ENCODE data around the gene ZC3HAV1. TPM values are rescaled to one million over a fixed set of nuclear protein-coding genes. Genes with fewer than 3 reads are reported as not detected.

ZC3HAV1 gene
- total and polyA plus RNA-seq, 2 experiments from 2014 or later: 24.8 to 56.8 TPM

GRCh38 chr7:139115104-139115503, 5.6 kb upstream of the ZC3HAV1 start:
- H3K4me3 Mint-ChIP-seq: no peak overlapping the region

More at GRCh38 chr7:139115104-139115503, 5.6 kb upstream of the ZC3HAV1 start:
- Histone ChIP-seq H3K36me3 (ENCODE audit: insufficient read depth) (no peaks in the 10 kb centered on the region), H3K4me3 (no peak overlapping the region), H3K79me2 (replicated peaks; ENCODE audit: insufficient read depth) (no peaks in the 10 kb centered on the region), H3K4me1 (ENCODE audit: insufficient read depth) (peaks cover 2% of the 10 kb centered on the region; the same call in 1 of the 2 replicates), H2AFZ (no peak overlapping the region), H3K9me2 (ENCODE audit: insufficient read depth) (peaks cover 14% of the 10 kb centered on the region; the same call in 1 of the 2 replicates), H4K20me1 (replicated peaks; ENCODE audit: insufficient read depth) (no peaks in the 10 kb centered on the region), H3F3A (replicated peaks; ENCODE audit: low read depth) (no peaks in the 10 kb centered on the region), H3K4me2 (no peak overlapping the region), H3K27ac (ENCODE audit: low read depth) (no peak overlapping the region), H3K27me3 (ENCODE audit: insufficient read depth) (peaks cover 11% of the 10 kb centered on the region)
- Mint-ChIP-seq H3K27ac (no peak overlapping the region), H3K36me3 (ENCODE audit: low read depth) (no peaks in the 10 kb centered on the region), H3K4me1 (peaks cover 15% of the 10 kb centered on the region), H3K9me3 (no peaks in the 10 kb centered on the region), H3K27me3 (ENCODE audit: insufficient read depth, low read depth, poor library complexity) (peaks cover 12% of the 10 kb centered on the region)
- ATAC-seq (no peak), DNase-seq (ENCODE audit: low spot score) (no peak)
- TF ChIP-seq ZNF331 (CRISPR knock-in tag; IDR thresholded peaks at IDR 0.05; ENCODE audit: low read depth): no peak
- TF ChIP-seq REST (IDR thresholded peaks at IDR 0.05; ENCODE audit: unreplicated experiment): no peak
- no peak for TF ChIP-seq EZH2phosphoT487 (IDR thresholded peaks at IDR 0.05; ENCODE audit: unreplicated experiment)
- no peak for TF ChIP-seq EZH2 (IDR thresholded peaks at IDR 0.05; ENCODE audit: low read depth, unreplicated experiment)
- TF ChIP-seq NANOG (IDR thresholded peaks at IDR 0.05; ENCODE audit: borderline replicate concordance): no peak
- no peak for TF ChIP-seq STAT1 (IDR thresholded peaks at IDR 0.05; ENCODE audit: unreplicated experiment)
- TF ChIP-seq CREB1 (CRISPR knock-in tag; IDR thresholded peaks at IDR 0.05; ENCODE audit: low read depth): no peak
- TF ChIP-seq ETS1 (IDR thresholded peaks at IDR 0.05): no peak
- TF ChIP-seq, protein P1, sequence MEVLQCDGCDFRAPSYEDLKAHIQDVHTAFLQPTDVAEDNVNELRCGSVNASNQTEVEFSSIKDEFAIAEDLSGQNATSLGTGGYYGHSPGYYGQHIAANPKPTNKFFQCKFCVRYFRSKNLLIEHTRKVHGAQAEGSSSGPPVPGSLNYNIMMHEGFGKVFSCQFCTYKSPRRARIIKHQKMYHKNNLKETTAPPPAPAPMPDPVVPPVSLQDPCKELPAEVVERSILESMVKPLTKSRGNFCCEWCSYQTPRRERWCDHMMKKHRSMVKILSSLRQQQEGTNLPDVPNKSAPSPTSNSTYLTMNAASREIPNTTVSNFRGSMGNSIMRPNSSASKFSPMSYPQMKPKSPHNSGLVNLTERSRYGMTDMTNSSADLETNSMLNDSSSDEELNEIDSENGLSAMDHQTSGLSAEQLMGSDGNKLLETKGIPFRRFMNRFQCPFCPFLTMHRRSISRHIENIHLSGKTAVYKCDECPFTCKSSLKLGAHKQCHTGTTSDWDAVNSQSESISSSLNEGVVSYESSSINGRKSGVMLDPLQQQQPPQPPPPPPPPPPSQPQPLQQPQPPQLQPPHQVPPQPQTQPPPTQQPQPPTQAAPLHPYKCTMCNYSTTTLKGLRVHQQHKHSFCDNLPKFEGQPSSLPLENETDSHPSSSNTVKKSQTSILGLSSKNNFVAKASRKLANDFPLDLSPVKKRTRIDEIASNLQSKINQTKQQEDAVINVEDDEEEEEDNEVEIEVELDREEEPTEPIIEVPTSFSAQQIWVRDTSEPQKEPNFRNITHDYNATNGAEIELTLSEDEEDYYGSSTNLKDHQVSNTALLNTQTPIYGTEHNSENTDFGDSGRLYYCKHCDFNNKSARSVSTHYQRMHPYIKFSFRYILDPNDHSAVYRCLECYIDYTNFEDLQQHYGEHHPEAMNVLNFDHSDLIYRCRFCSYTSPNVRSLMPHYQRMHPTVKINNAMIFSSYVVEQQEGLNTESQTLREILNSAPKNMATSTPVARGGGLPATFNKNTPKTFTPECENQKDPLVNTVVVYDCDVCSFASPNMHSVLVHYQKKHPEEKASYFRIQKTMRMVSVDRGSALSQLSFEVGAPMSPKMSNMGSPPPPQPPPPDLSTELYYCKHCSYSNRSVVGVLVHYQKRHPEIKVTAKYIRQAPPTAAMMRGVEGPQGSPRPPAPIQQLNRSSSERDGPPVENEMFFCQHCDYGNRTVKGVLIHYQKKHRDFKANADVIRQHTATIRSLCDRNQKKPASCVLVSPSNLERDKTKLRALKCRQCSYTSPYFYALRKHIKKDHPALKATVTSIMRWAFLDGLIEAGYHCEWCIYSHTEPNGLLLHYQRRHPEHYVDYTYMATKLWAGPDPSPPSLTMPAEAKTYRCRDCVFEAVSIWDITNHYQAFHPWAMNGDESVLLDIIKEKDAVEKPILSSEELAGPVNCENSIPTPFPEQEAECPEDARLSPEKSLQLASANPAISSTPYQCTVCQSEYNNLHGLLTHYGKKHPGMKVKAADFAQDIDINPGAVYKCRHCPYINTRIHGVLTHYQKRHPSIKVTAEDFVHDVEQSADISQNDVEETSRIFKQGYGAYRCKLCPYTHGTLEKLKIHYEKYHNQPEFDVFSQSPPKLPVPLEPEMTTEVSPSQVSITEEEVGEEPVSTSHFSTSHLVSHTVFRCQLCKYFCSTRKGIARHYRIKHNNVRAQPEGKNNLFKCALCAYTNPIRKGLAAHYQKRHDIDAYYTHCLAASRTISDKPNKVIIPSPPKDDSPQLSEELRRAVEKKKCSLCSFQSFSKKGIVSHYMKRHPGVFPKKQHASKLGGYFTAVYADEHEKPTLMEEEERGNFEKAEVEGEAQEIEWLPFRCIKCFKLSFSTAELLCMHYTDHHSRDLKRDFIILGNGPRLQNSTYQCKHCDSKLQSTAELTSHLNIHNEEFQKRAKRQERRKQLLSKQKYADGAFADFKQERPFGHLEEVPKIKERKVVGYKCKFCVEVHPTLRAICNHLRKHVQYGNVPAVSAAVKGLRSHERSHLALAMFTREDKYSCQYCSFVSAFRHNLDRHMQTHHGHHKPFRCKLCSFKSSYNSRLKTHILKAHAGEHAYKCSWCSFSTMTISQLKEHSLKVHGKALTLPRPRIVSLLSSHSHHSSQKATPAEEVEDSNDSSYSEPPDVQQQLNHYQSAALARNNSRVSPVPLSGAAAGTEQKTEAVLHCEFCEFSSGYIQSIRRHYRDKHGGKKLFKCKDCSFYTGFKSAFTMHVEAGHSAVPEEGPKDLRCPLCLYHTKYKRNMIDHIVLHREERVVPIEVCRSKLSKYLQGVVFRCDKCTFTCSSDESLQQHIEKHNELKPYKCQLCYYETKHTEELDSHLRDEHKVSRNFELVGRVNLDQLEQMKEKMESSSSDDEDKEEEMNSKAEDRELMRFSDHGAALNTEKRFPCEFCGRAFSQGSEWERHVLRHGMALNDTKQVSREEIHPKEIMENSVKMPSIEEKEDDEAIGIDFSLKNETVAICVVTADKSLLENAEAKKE (CRISPR knock-in tag; IDR thresholded peaks at IDR 0.05): no peak
- TF ChIP-seq JUNB (IDR thresholded peaks at IDR 0.05; ENCODE audit: unreplicated experiment): no peak
- no peak for TF ChIP-seq ZNF114 (CRISPR knock-in tag; IDR thresholded peaks at IDR 0.05)
- TF ChIP-seq CTCF (conservative IDR thresholded peaks at IDR 0.05; ENCODE audit: low read depth in 2 of 2): no peak
- no peak for TF ChIP-seq POLR2AphosphoS5 (IDR thresholded peaks at IDR 0.05; ENCODE audit: low read depth)
